ENCODE data around the gene SMC5.

DNA sequence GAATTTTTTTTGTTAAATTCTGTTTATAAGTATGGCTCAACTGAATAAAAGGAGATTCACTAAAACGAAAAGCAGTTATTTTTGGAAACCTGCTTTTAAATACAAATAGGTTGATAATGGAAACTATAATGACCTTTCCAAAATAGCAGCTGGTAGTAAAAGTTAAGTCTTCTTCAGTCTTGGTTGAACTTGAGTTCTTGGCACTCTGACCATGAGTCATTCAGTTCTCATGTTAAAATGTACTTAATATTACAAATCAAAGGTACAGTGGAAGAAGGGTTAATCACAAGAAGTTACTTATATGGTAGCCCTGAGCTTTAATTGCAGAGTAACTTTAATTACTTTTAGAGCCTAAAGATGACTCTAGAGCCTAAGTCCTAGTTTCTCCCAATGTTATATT lies 93.6 kb downstream of the SMC5 start:
- TF ChIP-seq, protein P1, sequence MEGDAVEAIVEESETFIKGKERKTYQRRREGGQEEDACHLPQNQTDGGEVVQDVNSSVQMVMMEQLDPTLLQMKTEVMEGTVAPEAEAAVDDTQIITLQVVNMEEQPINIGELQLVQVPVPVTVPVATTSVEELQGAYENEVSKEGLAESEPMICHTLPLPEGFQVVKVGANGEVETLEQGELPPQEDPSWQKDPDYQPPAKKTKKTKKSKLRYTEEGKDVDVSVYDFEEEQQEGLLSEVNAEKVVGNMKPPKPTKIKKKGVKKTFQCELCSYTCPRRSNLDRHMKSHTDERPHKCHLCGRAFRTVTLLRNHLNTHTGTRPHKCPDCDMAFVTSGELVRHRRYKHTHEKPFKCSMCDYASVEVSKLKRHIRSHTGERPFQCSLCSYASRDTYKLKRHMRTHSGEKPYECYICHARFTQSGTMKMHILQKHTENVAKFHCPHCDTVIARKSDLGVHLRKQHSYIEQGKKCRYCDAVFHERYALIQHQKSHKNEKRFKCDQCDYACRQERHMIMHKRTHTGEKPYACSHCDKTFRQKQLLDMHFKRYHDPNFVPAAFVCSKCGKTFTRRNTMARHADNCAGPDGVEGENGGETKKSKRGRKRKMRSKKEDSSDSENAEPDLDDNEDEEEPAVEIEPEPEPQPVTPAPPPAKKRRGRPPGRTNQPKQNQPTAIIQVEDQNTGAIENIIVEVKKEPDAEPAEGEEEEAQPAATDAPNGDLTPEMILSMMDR (conservative IDR thresholded peaks at IDR 0.05; ENCODE audit: low read length): no peak
- TF ChIP-seq EZH2phosphoT487 (IDR thresholded peaks at IDR 0.05; ENCODE audit: borderline replicate concordance): no peak

Measured in Loucy (cell line).